Measurements from ENCODE around the gene COL1A1. TPM values are rescaled to one million over a fixed set of nuclear protein-coding genes. Genes with fewer than 3 reads are reported as not detected.
A peak's percentile ranks its signal among the peaks of the same experiment; 100 is the strongest.

COL1A1 gene
- total and polyA plus RNA-seq, 5 donors from 2014 or later, result 26.2 TPM; not detected in 4

DNA sequence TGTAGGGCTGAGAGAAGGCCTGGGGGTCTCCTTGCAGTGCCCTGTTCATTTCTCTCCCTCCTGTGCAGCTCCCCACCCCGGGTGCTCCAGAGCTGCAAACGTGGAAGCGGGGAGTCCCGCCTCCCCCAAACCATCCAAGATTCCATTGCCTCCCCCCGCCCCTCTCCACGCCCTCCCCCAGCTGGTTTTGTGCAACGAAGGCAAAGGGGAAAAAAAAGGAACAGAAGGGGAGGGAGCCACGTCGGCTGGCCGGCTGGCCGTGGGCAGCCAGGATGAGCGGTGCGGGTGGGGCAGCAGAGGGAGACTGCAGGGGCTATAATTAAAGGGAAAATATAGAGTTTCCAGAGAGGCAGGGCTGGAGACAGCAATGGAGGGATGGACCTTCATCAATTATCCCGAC is 1.7 kb upstream of the COL1A1 start:
- Histone ChIP-seq H3K4me1 (ENCODE audit: control insufficient read depth, insufficient read depth, low read length, poor library complexity, severe bottlenecking) (peaks cover 21% of the 10 kb centered on the region), H3K36me3 (ENCODE audit: control insufficient read depth, insufficient read depth, low read length) (no peaks in the 10 kb centered on the region), H3K9me3 (ENCODE audit: control insufficient read depth in 2 of 2, low read length in 2 of 2) (no peaks in the 10 kb centered on the region), H3K4me3 (ENCODE audit: low read depth, low read length) (no peak overlapping the region), H3K27me3 (ENCODE audit: control insufficient read depth, insufficient read depth, low read length) (peaks cover 11% of the 10 kb centered on the region), H3K27ac (ENCODE audit: insufficient read depth, low read length, poor library complexity, severe bottlenecking) (no peak overlapping the region)
- Mint-ChIP-seq H3K27ac (no peak overlapping the region), H3K4me1 (peaks cover 0 to 34% (median 20%) of the 10 kb centered on the region in 4 donors), H3K4me3 (peak overlapping the region in 1 of 4 donors; percentile 18), H3K9me3 (peaks cover 0 to 2% (median 0%) of the 10 kb centered on the region in 7 donors), H3K36me3 (no peaks in the 10 kb centered on the region), H3K27me3 (peaks cover 80% of the 10 kb centered on the region)
- no peak for ATAC-seq (ENCODE audit: low read depth in 2 of 2)
- DNase-seq, result no peak

DNA sequence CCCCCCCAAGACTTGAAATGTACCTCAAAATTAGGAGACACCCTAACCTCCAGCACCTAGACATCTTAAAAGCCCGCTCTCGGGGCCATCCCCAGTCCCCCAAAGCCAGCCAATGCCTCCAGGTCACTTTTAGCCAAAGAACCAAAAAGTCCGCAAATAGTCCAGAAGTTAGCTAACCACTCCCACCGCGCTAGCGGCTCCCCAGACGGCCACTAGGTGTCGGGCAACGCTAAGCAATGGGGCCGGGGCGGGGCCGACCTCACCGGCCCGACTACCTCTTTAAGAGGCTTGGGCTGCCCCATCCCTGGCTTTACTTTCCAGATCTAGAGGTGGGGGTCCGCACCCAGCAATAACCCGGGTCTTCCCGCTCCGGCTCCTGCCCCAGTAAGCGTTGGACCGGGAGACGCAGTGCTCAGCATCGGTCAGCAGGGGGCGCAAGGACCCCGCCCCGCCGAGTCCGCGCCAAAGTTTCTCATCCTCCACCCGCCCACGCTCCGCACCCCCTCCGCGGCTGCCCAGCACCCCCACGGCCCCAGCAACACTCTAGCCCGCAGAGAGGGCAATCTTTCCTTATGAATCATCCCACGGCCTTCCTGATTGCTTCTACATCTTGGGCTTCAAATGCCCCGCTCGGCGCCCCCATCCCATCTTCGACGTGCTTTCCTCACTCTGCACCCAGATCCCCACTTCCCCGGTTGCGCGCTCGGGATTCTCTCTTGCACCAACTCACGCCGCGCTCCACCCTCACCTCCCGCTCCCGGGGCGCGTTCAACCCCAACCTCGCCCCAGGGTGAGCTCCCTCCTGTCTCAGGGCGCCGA is 765 bp downstream of the COL1A1 start:
- H3K4me3 Mint-ChIP-seq, result peak overlapping the region; percentile 73 to 87 (median 84)
- no peaks in the 10 kb centered on the region for H3K36me3 ChIP-seq (ENCODE audit: control insufficient read depth, insufficient read depth, low read length)
- peak overlapping the region in 2 of 3 donors; percentile 55 to 69 for H3K27ac Mint-ChIP-seq
- H3K27me3 Mint-ChIP-seq, result peaks cover 68% of the 10 kb centered on the region
- no peaks in the 10 kb centered on the region for H3K36me3 Mint-ChIP-seq
- no peak overlapping the region for H3K27ac ChIP-seq (ENCODE audit: insufficient read depth, low read length, poor library complexity, severe bottlenecking)
- peaks cover 0 to 32% (median 18%) of the 10 kb centered on the region in 4 donors for H3K4me1 Mint-ChIP-seq
- ATAC-seq (ENCODE audit: low read depth in 2 of 2) (peak; percentile 75 to 81), DNase-seq (peak; percentile 69 to 82 (median 78))
- no peak overlapping the region for H3K4me3 ChIP-seq (ENCODE audit: low read depth, low read length)
- H3K9me3 ChIP-seq (ENCODE audit: control insufficient read depth in 2 of 2, low read length in 2 of 2), result no peaks in the 10 kb centered on the region
- H3K9me3 Mint-ChIP-seq, result peaks cover 0 to 2% (median 0%) of the 10 kb centered on the region in 7 donors
- H3K4me1 ChIP-seq (ENCODE audit: control insufficient read depth, insufficient read depth, low read length, poor library complexity, severe bottlenecking), result peaks cover 21% of the 10 kb centered on the region
- peaks cover 10% of the 10 kb centered on the region for H3K27me3 ChIP-seq (ENCODE audit: control insufficient read depth, insufficient read depth, low read length)

DNA sequence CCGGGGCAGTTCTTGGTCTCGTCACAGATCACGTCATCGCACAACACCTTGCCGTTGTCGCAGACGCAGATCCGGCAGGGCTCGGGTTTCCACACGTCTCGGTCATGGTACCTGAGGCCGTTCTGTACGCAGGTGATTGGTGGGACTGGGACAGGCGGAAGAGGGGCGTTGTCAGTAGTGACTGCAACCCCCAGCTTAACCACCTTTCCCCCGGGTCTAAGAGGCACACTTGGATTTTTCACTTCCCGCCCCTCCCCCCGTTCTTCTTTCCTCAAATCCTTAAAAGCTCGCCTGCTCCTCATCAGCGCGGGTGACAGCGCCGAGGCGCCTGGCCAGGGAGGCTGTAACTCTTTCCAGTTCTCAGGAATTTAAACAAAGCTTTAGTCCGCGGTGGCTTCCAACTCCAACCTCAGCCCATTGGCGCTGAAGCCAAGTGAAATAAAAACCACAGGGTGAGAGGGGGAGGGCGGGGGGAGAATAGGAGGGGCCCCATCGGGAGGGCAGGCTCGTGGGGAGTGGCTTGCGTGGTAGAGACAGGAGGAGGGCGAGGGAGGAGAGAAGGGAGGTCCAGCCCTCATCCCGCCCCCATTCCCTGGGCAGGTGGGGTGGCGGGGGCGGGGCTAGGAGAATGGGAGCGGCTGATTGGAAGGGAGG is 1.5 kb downstream of the COL1A1 start:
- Mint-ChIP-seq H3K4me3 (peak overlapping the region; percentile 73 to 87 (median 82)), H3K36me3 (no peaks in the 10 kb centered on the region), H3K27ac (peak overlapping the region in 2 of 3 donors; percentile 83 to 87), H3K4me1 (peaks cover 0 to 29% (median 18%) of the 10 kb centered on the region in 4 donors), H3K27me3 (peaks cover 67% of the 10 kb centered on the region), H3K9me3 (peaks cover 0 to 2% (median 0%) of the 10 kb centered on the region in 7 donors)
- no peaks in the 10 kb centered on the region for H3K9me3 ChIP-seq (ENCODE audit: control insufficient read depth in 2 of 2, low read length in 2 of 2)
- H3K4me1 ChIP-seq (ENCODE audit: control insufficient read depth, insufficient read depth, low read length, poor library complexity, severe bottlenecking), result peaks cover 21% of the 10 kb centered on the region
- H3K36me3 ChIP-seq (ENCODE audit: control insufficient read depth, insufficient read depth, low read length), result no peaks in the 10 kb centered on the region
- DNase-seq (peak; percentile 60 to 69 (median 68)), ATAC-seq (ENCODE audit: low read depth in 2 of 2) (peak; percentile 35 to 48)
- peaks cover 10% of the 10 kb centered on the region for H3K27me3 ChIP-seq (ENCODE audit: control insufficient read depth, insufficient read depth, low read length)
- no peak overlapping the region for H3K27ac ChIP-seq (ENCODE audit: insufficient read depth, low read length, poor library complexity, severe bottlenecking)
- no peak overlapping the region for H3K4me3 ChIP-seq (ENCODE audit: low read depth, low read length)

DNA sequence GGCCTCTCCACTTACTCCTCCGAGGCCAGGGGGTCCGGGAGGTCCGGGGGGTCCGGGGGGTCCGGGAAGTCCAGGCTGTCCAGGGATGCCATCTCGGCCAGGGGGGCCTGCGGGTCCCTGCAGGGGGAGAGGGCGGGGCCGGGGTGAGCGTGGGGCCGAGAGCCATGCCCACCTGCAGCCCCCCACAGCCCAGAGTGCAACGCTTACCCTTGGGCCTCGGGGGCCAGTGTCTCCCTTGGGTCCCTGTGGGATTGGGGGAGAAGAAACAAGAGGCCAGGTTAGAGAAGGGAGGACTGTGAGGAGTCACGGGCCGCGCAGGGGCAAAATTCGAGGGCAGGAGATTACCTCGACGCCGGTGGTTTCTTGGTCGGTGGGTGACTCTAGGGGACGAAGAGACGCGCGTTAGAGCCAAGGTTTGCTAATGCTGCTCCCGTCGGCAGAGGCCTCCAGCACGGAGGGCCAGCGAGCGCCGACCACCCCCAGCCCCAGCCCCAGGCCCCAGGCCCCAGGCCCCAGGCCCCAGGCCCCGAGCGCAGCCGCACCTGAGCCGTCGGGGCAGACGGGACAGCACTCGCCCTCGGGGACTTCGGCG is 2.1 kb downstream of the COL1A1 start:
- H3K4me1 ChIP-seq (ENCODE audit: control insufficient read depth, insufficient read depth, low read length, poor library complexity, severe bottlenecking), result peaks cover 21% of the 10 kb centered on the region
- DNase-seq, result no peak
- H3K27ac ChIP-seq (ENCODE audit: insufficient read depth, low read length, poor library complexity, severe bottlenecking), result no peak overlapping the region
- H3K9me3 ChIP-seq (ENCODE audit: control insufficient read depth in 2 of 2, low read length in 2 of 2), result no peaks in the 10 kb centered on the region
- Mint-ChIP-seq H3K9me3 (peaks cover 0 to 2% (median 0%) of the 10 kb centered on the region in 7 donors), H3K27ac (peak overlapping the region in 2 of 3 donors; percentile 83 to 87), H3K36me3 (no peaks in the 10 kb centered on the region), H3K4me3 (peak overlapping the region in 1 of 4 donors; percentile 84), H3K27me3 (peaks cover 65% of the 10 kb centered on the region), H3K4me1 (peaks cover 0 to 28% (median 17%) of the 10 kb centered on the region in 4 donors)
- no peak overlapping the region for H3K4me3 ChIP-seq (ENCODE audit: low read depth, low read length)
- H3K27me3 ChIP-seq (ENCODE audit: control insufficient read depth, insufficient read depth, low read length), result peaks cover 10% of the 10 kb centered on the region
- H3K36me3 ChIP-seq (ENCODE audit: control insufficient read depth, insufficient read depth, low read length), result no peaks in the 10 kb centered on the region
- ATAC-seq (ENCODE audit: low read depth in 2 of 2), result no peak

DNA sequence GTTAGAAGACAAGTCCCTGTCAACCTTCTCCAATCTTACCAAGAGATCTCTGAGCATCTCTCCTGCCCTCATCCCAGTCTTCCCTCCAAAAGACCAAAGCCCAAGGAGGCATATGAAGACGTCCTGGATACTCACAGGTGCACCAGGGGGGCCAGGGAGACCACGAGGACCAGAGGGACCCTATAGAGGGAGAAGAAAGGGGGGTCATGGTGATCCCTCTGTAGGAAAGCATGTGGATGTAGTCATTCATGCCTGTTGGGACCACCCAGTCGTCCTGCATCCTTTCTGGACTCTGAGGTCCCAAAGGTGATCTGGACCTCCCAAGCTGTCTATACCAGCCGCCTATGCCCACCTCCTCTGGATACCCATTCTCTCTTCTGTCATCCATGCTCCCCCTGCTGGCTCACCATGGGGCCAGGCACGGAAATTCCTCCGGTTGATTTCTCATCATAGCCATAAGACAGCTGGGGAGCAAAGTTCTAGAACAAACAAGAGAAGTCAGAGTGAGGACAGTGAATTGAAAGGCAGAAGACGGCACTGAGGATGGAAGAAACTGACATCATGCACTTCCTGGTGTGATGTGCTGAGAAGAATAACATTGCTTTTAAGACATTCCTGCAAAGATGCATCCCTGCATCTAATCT is 3.3 kb downstream of the COL1A1 start:
- Histone ChIP-seq H3K36me3 (ENCODE audit: control insufficient read depth, insufficient read depth, low read length) (no peaks in the 10 kb centered on the region), H3K4me3 (ENCODE audit: low read depth, low read length) (no peak overlapping the region), H3K4me1 (ENCODE audit: control insufficient read depth, insufficient read depth, low read length, poor library complexity, severe bottlenecking) (peaks cover 21% of the 10 kb centered on the region), H3K9me3 (ENCODE audit: control insufficient read depth in 2 of 2, low read length in 2 of 2) (no peaks in the 10 kb centered on the region), H3K27ac (ENCODE audit: insufficient read depth, low read length, poor library complexity, severe bottlenecking) (no peak overlapping the region), H3K27me3 (ENCODE audit: control insufficient read depth, insufficient read depth, low read length) (peaks cover 10% of the 10 kb centered on the region)
- peak overlapping the region in 1 of 3 donors; percentile 39 for H3K27ac Mint-ChIP-seq
- no peak for ATAC-seq (ENCODE audit: low read depth in 2 of 2)
- peak in 2 of 3 donors; percentile 36 to 63 for DNase-seq
- peaks cover 0 to 2% (median 0%) of the 10 kb centered on the region in 7 donors for H3K9me3 Mint-ChIP-seq
- peaks cover 0 to 28% (median 17%) of the 10 kb centered on the region in 4 donors for H3K4me1 Mint-ChIP-seq
- no peaks in the 10 kb centered on the region for H3K36me3 Mint-ChIP-seq
- peaks cover 58% of the 10 kb centered on the region for H3K27me3 Mint-ChIP-seq
- H3K4me3 Mint-ChIP-seq, result peak overlapping the region in 2 of 4 donors; percentile 47 to 84

DNA sequence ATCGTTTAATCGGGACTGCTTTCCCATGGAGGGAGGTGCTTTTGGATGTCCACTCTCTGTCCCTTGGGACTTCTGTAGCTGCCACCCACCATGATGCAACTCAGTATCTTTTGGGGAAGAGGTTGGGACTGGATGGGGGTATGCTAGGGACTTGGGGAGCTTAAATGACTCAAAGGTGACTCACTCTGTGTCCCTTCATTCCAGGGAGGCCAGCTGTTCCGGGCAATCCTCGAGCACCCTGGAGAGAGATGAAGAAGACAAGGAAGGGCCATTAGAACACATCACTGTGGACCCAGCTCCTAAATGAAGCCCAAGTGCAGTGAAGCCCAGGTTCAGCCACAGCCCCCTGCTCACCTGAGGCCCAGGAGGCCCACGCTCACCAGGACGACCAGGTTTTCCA is 4.6 kb downstream of the COL1A1 start:
- peaks cover 0 to 25% (median 14%) of the 10 kb centered on the region in 4 donors for H3K4me1 Mint-ChIP-seq
- peaks cover 45% of the 10 kb centered on the region for H3K27me3 Mint-ChIP-seq
- no peak overlapping the region for H3K27ac Mint-ChIP-seq
- H3K36me3 Mint-ChIP-seq, result no peaks in the 10 kb centered on the region
- H3K4me3 ChIP-seq (ENCODE audit: low read depth, low read length), result no peak overlapping the region
- H3K36me3 ChIP-seq (ENCODE audit: control insufficient read depth, insufficient read depth, low read length), result no peaks in the 10 kb centered on the region
- H3K9me3 Mint-ChIP-seq, result no peaks in the 10 kb centered on the region
- peaks cover 4% of the 10 kb centered on the region for H3K27me3 ChIP-seq (ENCODE audit: control insufficient read depth, insufficient read depth, low read length)
- no peak for ATAC-seq (ENCODE audit: low read depth in 2 of 2)
- peaks cover 21% of the 10 kb centered on the region for H3K4me1 ChIP-seq (ENCODE audit: control insufficient read depth, insufficient read depth, low read length, poor library complexity, severe bottlenecking)
- H3K4me3 Mint-ChIP-seq, result no peak overlapping the region
- no peak for DNase-seq
- H3K9me3 ChIP-seq (ENCODE audit: control insufficient read depth in 2 of 2, low read length in 2 of 2), result no peaks in the 10 kb centered on the region
- no peak overlapping the region for H3K27ac ChIP-seq (ENCODE audit: insufficient read depth, low read length, poor library complexity, severe bottlenecking)

DNA sequence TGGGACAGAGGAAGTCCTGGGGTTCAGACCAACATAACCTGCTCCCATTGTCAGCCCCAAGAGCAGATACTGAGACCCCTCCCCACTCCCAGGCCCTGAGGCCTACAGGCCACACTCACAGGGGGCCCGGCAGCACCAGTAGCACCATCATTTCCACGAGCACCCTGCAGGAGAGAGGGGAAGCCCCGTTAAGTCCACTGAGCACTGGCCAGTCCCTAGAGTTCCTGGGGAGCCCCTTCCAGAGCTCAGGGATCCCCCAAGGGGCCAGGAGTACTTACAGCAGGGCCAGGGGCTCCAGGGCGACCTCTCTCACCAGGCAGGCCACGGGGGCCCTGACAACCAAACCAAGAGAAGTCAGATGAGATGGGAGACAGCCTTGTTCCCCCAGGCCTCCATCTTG is 5.4 kb downstream of the COL1A1 start:
- peaks cover 0 to 22% (median 13%) of the 10 kb centered on the region in 4 donors for H3K4me1 Mint-ChIP-seq
- Histone ChIP-seq H3K4me3 (ENCODE audit: low read depth, low read length) (no peak overlapping the region), H3K36me3 (ENCODE audit: control insufficient read depth, insufficient read depth, low read length) (no peaks in the 10 kb centered on the region), H3K4me1 (ENCODE audit: control insufficient read depth, insufficient read depth, low read length, poor library complexity, severe bottlenecking) (peaks cover 18% of the 10 kb centered on the region), H3K27ac (ENCODE audit: insufficient read depth, low read length, poor library complexity, severe bottlenecking) (no peak overlapping the region), H3K27me3 (ENCODE audit: control insufficient read depth, insufficient read depth, low read length) (peaks cover 4% of the 10 kb centered on the region), H3K9me3 (ENCODE audit: control insufficient read depth in 2 of 2, low read length in 2 of 2) (no peaks in the 10 kb centered on the region)
- no peaks in the 10 kb centered on the region for H3K36me3 Mint-ChIP-seq
- no peak overlapping the region for H3K4me3 Mint-ChIP-seq
- DNase-seq, result no peak
- no peak overlapping the region for H3K27ac Mint-ChIP-seq
- no peak for ATAC-seq (ENCODE audit: low read depth in 2 of 2)
- peaks cover 40% of the 10 kb centered on the region for H3K27me3 Mint-ChIP-seq
- no peaks in the 10 kb centered on the region for H3K9me3 Mint-ChIP-seq
